ENCODE data around the gene ZNF416.

ZNF416 gene

DNA sequence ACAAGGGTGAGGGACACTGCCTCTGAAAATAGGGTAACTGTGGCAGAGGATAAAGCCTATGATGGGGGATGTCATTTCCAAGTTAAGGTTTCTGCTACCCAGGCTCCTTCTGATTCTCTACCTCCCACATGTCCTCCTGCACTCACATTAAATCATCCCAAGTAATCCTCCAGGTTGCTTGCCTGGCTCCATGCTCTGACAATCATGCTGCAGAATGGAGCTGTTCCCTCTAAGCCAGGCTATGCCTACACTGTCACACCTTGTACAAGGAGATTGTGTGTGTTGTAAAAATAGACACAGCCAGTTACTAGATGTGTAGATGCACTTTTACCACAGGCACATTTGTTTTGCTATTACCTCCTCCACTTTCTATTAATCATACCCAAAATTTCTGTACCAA, 8.0 kb downstream of the ZNF416 start:
- TF ChIP-seq, protein P1, sequence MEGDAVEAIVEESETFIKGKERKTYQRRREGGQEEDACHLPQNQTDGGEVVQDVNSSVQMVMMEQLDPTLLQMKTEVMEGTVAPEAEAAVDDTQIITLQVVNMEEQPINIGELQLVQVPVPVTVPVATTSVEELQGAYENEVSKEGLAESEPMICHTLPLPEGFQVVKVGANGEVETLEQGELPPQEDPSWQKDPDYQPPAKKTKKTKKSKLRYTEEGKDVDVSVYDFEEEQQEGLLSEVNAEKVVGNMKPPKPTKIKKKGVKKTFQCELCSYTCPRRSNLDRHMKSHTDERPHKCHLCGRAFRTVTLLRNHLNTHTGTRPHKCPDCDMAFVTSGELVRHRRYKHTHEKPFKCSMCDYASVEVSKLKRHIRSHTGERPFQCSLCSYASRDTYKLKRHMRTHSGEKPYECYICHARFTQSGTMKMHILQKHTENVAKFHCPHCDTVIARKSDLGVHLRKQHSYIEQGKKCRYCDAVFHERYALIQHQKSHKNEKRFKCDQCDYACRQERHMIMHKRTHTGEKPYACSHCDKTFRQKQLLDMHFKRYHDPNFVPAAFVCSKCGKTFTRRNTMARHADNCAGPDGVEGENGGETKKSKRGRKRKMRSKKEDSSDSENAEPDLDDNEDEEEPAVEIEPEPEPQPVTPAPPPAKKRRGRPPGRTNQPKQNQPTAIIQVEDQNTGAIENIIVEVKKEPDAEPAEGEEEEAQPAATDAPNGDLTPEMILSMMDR (IDR thresholded peaks at IDR 0.05), result no peak

DNA sequence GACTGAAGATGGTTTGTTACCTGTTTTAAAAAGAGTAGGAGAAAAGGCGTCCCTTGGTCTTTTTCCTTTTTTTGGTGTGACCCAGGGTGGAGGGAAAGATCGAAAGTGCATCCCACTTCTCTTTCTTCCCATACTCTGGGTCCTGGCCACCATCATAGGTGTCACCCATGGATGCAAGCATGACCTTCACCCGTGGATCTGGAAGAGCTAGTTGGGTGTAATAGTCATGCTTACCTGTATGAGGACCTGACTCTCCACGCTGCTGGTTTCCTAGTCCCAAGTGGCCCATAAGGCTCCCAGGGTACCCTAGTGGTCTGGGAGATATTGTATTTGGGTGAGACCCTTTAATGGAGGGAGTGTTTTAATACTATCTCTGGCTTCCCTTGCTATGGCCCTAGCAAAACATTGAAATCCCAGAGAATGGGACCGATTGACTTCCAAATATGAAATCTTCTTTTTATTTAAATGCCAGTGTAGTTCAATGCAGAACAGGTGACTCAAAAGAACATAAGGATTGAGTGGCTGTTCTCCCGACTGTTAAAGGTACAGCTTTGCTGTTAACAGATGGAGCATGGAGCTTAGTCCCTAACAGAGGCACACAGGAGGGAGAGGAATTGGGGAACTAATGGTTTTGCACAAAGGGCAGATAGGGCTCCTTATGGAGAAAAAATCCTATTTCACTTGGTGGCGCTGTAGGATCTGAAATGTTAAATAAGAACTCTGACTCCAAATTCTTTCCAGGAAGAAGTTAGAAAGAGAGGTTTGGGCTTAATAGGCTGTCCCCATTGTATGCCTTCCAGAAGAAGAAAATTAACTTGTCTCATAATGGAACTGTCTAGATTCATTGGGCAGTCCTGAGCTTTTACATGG, 12.1 kb downstream of the ZNF416 start:
- TF ChIP-seq, protein P1 (IDR thresholded peaks at IDR 0.05), result no peak

DNA sequence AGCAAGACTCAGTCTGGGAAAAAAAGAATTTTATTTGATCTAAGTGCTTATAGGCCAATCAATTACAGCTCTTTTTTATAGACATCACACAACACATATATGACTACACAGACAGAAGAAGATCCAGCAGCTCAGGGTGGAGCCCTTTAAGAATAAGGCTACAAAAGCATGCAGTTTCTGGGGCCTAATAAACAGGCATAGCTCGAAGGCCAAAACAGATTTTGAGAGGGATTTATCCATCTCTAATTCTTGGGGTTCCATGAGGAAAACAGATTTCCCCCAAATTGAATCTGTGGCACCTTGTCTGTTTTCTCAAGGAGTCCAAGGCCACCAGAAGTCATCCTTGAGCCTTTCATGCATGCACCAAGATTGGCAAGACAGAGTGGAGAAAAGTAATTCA, 15.2 kb downstream of the ZNF416 start:
- TF ChIP-seq, protein P1 (IDR thresholded peaks at IDR 0.05), result no peak

DNA sequence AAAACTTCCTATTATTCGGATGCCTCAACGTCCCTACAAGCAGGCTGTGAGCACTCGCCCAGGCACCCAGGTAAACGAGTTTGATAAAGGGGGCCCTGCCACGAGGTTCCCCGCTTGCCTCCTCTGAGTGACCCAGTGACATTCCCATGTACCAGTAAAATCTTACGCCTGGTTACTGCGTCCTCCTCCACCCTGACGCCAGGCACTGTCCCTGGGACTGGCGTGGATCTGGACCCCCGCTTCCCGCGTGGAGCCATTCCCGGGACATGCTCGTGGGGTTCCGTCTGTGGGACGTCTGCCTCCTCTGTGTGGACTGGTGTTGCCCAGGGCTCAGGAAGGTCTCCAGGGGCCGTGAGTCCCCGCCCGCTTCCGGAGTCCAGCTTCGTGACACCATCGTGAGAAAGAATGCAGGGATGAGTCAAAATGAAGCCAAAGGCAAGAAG, 18.6 kb downstream of the ZNF416 start:
- TF ChIP-seq, protein P1 (IDR thresholded peaks at IDR 0.05), result no peak

DNA sequence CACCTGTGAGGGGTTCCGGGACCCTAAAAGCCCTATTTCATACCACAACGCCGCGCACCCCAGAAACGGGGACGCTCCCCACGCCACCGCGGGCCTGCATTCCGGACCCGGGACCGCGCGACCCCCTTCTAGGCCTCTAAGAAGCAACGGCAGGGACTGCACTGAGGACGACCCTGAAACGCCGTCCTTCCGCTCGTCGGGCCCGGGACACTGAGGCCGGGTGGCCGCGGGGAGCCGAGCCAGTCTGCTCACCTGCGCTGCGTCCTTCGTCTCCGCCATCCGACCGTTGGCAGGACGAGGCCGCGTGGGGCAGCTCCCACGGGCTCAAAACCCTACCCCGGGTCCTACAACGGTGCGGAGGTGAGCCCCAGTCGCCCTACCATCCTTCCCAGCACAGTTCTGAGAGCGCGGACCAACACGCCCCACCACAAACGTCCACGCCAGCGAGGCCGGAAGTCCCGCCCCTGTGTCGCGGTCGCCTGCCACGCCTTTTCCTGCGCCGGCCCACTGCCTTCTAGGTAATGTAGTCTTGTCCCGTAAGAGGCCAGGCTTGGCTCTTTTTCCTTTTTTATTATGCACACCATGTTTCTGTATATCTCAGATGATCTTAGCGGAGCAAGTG, 19.2 kb downstream of the ZNF416 start, which contains the start of gene ZNF550:
ZNF550 (minus strand) TSS at position 460 of the 622 bp plus-strand sequence; CDS start at position 279, 181 bp downstream.
- TF ChIP-seq, protein P1 (IDR thresholded peaks at IDR 0.05), result no peak

DNA sequence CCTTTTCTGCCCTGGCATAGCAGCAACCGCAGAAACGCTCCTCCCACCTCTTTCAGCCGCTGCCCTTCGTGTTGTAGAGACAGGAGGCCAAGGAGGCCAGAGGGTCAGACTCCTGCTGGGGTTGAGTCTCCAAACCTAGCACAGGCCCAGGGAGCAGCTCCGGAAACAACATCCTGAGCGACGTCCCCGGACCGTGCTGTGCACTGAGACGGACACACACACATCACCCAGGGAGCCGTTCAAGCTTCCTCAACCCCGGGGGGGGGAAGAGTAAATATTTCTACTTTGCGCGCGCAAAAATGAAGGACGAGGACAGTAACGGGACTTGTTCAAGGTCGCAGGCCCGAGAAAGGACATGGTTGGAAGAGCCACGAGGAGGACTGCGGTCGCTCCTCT, 19.7 kb downstream of the ZNF416 start:
- TF ChIP-seq, protein P1 (IDR thresholded peaks at IDR 0.05), result no peak

DNA sequence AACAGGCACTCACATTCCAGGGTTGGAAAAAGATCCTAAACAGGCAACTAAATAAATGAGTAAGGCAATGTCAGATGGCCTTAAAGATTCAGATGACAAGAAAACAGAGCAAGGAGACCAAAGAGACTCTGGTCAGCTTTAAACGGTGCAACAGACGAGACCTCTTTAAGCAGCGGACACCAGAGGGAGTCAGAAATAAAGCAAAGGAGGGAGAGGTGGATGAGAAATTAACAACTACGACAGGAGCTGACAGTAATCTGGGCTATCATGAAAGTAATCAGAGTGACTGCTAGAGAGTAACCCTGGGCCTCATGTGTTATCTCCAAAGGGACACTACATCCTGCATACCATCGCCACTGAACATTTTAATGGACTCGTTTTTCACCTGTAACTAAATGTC, 20.2 kb downstream of the ZNF416 start:
- TF ChIP-seq, protein P1 (IDR thresholded peaks at IDR 0.05), result no peak
